Muscle layer of colon (tissue), 2 donors: ENCODE results near the gene SCGB1A1.

ENCODE experiments used
- H3K27ac ChIP-seq: one replicate; pipeline ENCODE4 v1.7.0; 2013; ENCODE audit warnings: low read depth, mild to moderate bottlenecking, low read length, moderate library complexity
- H3K27me3 ChIP-seq, 2 donors: one replicate each; pipeline ENCODE4 v1.7.0; 2013; ENCODE audit warnings: low read length in 2 of 2, mild to moderate bottlenecking in 2 of 2; ENCODE audit not compliant: insufficient read depth in 2 of 2, control insufficient read depth in 1 of 2
- H3K36me3 ChIP-seq: one replicate; pipeline ENCODE4 v1.7.0; 2013; ENCODE audit warnings: mild to moderate bottlenecking, low read length; ENCODE audit not compliant: insufficient read depth
- H3K4me1 ChIP-seq: one replicate; pipeline ENCODE4 v1.7.0; 2013; ENCODE audit warnings: mild to moderate bottlenecking, low read length; ENCODE audit not compliant: insufficient read depth
- H3K4me3 ChIP-seq, 2 donors: one replicate each; pipeline ENCODE4 v1.7.0; 2013; ENCODE audit warnings: low read length in 2 of 2, low read depth in 1 of 2, mild to moderate bottlenecking in 1 of 2, moderate library complexity in 1 of 2
- H3K9ac ChIP-seq: one replicate; pipeline ENCODE4 v1.7.0; 2013; ENCODE audit warnings: low read length
- H3K9me3 ChIP-seq: one replicate; pipeline ENCODE4 v1.7.0; 2013; ENCODE audit warnings: mild to moderate bottlenecking, low read length
- donor health status: abdominal sarcoma.
- donor health status: Adenocarcinoma of cecum.

SCGB1A1 gene

DNA sequence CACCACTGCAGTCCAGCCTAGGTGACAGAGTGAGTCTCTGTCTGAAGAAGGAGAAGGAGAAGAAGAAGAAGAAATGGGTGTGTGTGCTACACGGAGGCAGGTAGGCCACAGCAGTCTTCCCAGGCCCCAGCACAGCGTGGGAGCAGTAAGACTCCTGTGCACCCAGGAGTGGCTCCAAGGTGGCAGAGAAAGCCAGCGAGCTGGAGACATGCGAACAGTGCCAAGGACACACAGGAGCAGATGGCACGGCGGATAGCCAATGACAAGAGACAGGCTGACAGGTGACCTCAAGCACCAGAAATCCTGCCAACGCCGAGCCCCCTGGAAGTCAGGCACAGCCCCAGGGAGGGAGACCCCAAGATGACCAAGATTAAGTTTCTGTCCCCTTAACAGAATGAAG is 9.0 kb upstream of the SCGB1A1 start:
- Histone ChIP-seq H3K4me3 (no peak overlapping the region), H3K27ac (no peak overlapping the region), H3K4me1 (no peaks in the 10 kb centered on the region)

GRCh38 chr11:62410972-62411371 is 7.9 kb upstream of the SCGB1A1 start:
- no peak overlapping the region for H3K9ac ChIP-seq
- H3K4me3 ChIP-seq, result no peak overlapping the region
- no peaks in the 10 kb centered on the region for H3K36me3 ChIP-seq
- H3K4me1 ChIP-seq, result no peaks in the 10 kb centered on the region
- no peak overlapping the region for H3K27ac ChIP-seq
- no peaks in the 10 kb centered on the region for H3K9me3 ChIP-seq
- no peaks in the 10 kb centered on the region for H3K27me3 ChIP-seq

More for the DNA sequence above, 9.0 kb upstream of the SCGB1A1 start:
- no peaks in the 10 kb centered on the region for H3K27me3 ChIP-seq
- no peak overlapping the region for H3K9ac ChIP-seq
- no peaks in the 10 kb centered on the region for H3K36me3 ChIP-seq
- no peaks in the 10 kb centered on the region for H3K9me3 ChIP-seq

- H3K9ac ChIP-seq, result no peak overlapping the region
- H3K27me3 ChIP-seq, result no peaks in the 10 kb centered on the region
- H3K27ac ChIP-seq, result no peak overlapping the region
- no peaks in the 10 kb centered on the region for H3K4me1 ChIP-seq
- H3K9me3 ChIP-seq, result no peaks in the 10 kb centered on the region
- no peaks in the 10 kb centered on the region for H3K36me3 ChIP-seq
- H3K4me3 ChIP-seq, result no peak overlapping the region
Observed at GRCh38 chr11:62411524-62411923, 7.3 kb upstream of the SCGB1A1 start.

DNA sequence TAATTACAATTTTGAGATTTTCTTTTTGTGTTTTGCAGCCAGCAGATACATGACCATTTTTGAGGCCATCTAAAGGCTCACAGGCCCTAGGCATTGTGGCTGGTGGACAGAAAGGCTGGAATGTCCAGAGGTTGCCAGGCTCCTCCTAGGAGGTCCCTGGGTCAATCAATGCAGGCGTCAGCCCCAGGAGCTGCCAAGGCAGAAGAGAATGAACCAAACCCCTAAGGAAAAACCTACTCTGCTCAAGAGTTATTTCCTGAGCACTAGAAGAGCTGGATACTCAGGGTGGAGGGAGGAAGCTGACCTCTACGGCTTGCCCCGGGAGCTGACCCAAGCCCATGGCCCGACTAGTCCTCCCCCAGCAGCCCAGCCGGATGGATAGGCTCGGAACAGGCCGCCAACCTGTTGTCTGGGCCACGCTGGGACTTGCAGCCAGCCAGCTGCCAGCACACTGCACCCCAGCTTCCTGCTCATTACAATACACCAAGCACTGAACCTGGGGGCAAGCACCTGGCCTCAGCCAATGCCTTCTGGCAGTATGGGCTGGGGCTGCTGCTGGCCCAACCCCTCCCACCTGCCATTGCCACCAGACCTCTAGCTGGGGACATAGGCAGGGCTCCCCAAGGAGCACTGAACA is 5.7 kb upstream of the SCGB1A1 start:
- no peak overlapping the region for H3K4me3 ChIP-seq
- H3K27me3 ChIP-seq, result no peaks in the 10 kb centered on the region
- no peaks in the 10 kb centered on the region for H3K9me3 ChIP-seq
- H3K4me1 ChIP-seq, result peaks cover 7% of the 10 kb centered on the region
- H3K9ac ChIP-seq, result no peak overlapping the region
- H3K36me3 ChIP-seq, result no peaks in the 10 kb centered on the region
- H3K27ac ChIP-seq, result no peak overlapping the region

- no peak overlapping the region for H3K27ac ChIP-seq
- H3K9ac ChIP-seq, result no peak overlapping the region
- no peaks in the 10 kb centered on the region for H3K27me3 ChIP-seq
- no peaks in the 10 kb centered on the region for H3K36me3 ChIP-seq
- peaks cover 33% of the 10 kb centered on the region for H3K4me1 ChIP-seq
- H3K4me3 ChIP-seq, result no peak overlapping the region
- no peaks in the 10 kb centered on the region for H3K9me3 ChIP-seq
Observed at GRCh38 chr11:62416596-62416995, 2.2 kb upstream of the SCGB1A1 start.

DNA sequence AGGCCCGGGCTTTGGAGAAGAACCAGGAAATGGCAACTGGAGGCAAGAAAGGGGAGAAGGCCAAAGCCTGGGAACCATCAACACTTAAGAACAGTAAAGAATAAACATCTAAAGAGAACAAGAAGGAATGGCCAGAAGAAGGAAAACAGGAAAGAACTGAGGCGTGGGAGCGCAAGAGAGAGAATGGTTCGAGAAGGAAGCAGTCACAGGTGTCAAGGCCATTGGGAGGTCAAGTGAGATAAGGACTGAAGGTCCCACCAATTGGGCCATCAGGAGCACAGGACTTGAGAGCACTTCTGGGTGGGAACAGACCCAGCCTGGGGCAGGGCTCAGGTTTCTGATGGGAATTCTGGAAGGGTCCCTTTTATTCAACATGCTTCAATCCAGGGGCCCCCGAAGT is 697 bp upstream of the SCGB1A1 start:
- Histone ChIP-seq H3K4me1 (peaks cover 42% of the 10 kb centered on the region), H3K9ac (no peak overlapping the region), H3K4me3 (no peak overlapping the region), H3K27me3 (no peaks in the 10 kb centered on the region), H3K9me3 (no peaks in the 10 kb centered on the region), H3K27ac (peak overlapping the region; percentile 45), H3K36me3 (no peaks in the 10 kb centered on the region)

- Histone ChIP-seq H3K36me3 (no peaks in the 10 kb centered on the region), H3K27me3 (no peaks in the 10 kb centered on the region), H3K27ac (peak overlapping the region; percentile 21), H3K9ac (no peak overlapping the region), H3K4me1 (peaks cover 51% of the 10 kb centered on the region), H3K4me3 (no peak overlapping the region), H3K9me3 (no peaks in the 10 kb centered on the region)
Observed at GRCh38 chr11:62419314-62419929, 589 bp downstream of the SCGB1A1 start.

DNA sequence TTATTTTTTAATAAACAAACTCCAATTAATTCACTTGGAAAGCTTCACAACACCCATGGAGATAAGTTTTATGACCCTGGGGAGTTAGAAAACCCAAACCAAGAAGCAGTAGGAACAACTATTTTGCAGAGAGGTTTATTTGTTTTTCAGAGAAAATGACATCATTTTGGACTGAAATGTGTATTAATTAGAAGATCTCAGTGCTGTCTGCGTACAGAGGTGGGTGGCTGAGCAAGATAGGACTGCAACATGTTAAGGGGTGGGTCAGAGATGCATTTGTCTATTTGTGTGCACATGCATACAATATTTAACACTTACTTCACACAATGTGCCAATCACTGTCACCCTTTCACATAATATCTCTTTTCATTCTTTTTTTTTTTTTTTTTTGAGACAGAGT is 1.1 kb downstream of the SCGB1A1 start:
- H3K27me3 ChIP-seq, result no peaks in the 10 kb centered on the region
- peaks cover 53% of the 10 kb centered on the region for H3K4me1 ChIP-seq
- H3K9me3 ChIP-seq, result no peaks in the 10 kb centered on the region
- H3K36me3 ChIP-seq, result no peaks in the 10 kb centered on the region
- H3K9ac ChIP-seq, result no peak overlapping the region
- H3K27ac ChIP-seq, result peak overlapping the region; percentile 21
- H3K4me3 ChIP-seq, result no peak overlapping the region

- H3K4me1 ChIP-seq, result peaks cover 53% of the 10 kb centered on the region
- H3K9me3 ChIP-seq, result no peaks in the 10 kb centered on the region
- no peaks in the 10 kb centered on the region for H3K36me3 ChIP-seq
- H3K9ac ChIP-seq, result no peak overlapping the region
- no peaks in the 10 kb centered on the region for H3K27me3 ChIP-seq
- no peak overlapping the region for H3K27ac ChIP-seq
- no peak overlapping the region for H3K4me3 ChIP-seq
Observed at GRCh38 chr11:62420882-62421281, 2.0 kb downstream of the SCGB1A1 start.

DNA sequence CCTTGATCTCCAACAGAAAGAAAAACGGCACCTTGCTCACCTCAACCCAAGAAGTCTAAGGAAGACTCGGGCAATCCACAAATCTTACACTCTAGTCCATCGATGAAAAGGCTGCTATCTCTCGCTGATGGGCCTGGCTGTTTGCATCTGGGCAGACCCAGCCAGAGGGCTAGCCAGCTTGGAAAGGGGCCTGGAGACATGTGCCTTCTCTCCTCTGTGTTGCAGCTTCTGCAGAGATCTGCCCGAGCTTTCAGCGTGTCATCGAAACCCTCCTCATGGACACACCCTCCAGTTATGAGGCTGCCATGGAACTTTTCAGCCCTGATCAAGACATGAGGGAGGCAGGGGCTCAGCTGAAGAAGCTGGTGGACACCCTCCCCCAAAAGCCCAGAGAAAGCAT is 3.2 kb downstream of the SCGB1A1 start:
- no peak overlapping the region for H3K4me3 ChIP-seq
- H3K9ac ChIP-seq, result no peak overlapping the region
- H3K27ac ChIP-seq, result peak overlapping the region; percentile 57
- no peaks in the 10 kb centered on the region for H3K9me3 ChIP-seq
- no peaks in the 10 kb centered on the region for H3K27me3 ChIP-seq
- no peaks in the 10 kb centered on the region for H3K36me3 ChIP-seq
- peaks cover 61% of the 10 kb centered on the region for H3K4me1 ChIP-seq

DNA sequence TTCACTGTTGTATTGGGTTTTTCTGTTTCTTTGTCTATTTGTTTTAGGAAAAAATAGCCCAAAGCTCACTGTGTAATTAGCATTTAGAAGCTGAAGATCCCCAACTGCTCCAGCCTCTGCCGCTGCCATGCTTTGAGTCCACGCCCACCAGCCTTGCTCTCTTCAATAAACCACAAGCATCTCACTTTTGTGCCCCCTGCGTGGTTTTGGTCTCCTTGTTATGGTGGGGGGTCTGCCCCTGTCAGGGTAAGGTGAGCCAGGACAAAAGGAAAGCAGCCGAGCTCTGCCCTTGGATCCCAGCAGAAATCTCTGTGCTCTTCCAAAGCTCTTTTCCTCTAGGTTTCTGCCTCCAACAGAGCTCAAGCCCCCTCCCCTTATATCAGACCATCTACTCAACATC is 4.2 kb downstream of the SCGB1A1 start:
- H3K36me3 ChIP-seq, result no peaks in the 10 kb centered on the region
- no peak overlapping the region for H3K4me3 ChIP-seq
- H3K27me3 ChIP-seq, result no peaks in the 10 kb centered on the region
- H3K9ac ChIP-seq, result no peak overlapping the region
- H3K4me1 ChIP-seq, result peaks cover 63% of the 10 kb centered on the region
- no peaks in the 10 kb centered on the region for H3K9me3 ChIP-seq
- no peak overlapping the region for H3K27ac ChIP-seq

DNA sequence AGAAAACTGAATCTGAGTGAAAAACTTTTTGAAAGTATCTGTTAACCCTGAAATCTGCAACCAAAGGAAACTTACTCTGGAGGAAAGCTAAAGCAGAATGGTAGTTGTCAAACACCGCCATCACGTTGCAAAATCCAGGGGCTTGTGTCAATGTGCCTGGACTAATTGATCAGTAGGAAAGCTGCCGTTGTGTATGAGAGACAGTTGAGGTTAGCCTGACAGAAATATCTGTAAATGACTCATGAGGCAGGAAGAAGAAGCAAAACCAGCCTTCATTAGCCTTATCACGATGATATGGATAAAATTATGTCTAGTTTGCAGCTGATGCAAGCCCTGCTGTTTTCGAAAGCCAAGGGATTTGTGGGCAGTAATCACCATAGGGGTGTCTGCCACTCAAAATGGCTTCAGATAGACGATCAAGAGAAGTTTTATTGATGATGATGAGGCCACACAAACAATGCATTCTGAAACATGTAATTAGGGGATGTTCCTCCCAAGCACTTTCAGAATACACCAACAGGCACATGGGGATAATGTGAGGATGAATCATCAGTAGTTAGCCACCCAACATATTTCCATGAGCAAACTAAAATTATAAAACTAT is 8.9 kb downstream of the SCGB1A1 start:
- H3K4me1 ChIP-seq, result peaks cover 66% of the 10 kb centered on the region
- H3K4me3 ChIP-seq, result no peak overlapping the region
- H3K27ac ChIP-seq, result peak overlapping the region; percentile 50
- H3K9ac ChIP-seq, result no peak overlapping the region
- no peaks in the 10 kb centered on the region for H3K27me3 ChIP-seq
- no peaks in the 10 kb centered on the region for H3K9me3 ChIP-seq
- no peaks in the 10 kb centered on the region for H3K36me3 ChIP-seq
